NOMO-1 (cell line): ENCODE measurements around the gene E2F4.
A peak's percentile ranks its signal among the peaks of the same experiment; 100 is the strongest.

ENCODE experiments used
- DNase-seq, 2 experiments: peaks; one replicate each; lab custom pipeline; 2025; ENCODE audit not compliant: unreplicated experiment in 2 of 2; lab: John Stamatoyannopoulos, UW

E2F4 gene

GRCh38 chr16:67157106-67157748, 34.7 kb upstream of the E2F4 start:
- DNase-seq: no peak

- DNase-seq: no peak
Measured at GRCh38 chr16:67157892-67158635, 33.9 kb upstream of the E2F4 start.

DNA sequence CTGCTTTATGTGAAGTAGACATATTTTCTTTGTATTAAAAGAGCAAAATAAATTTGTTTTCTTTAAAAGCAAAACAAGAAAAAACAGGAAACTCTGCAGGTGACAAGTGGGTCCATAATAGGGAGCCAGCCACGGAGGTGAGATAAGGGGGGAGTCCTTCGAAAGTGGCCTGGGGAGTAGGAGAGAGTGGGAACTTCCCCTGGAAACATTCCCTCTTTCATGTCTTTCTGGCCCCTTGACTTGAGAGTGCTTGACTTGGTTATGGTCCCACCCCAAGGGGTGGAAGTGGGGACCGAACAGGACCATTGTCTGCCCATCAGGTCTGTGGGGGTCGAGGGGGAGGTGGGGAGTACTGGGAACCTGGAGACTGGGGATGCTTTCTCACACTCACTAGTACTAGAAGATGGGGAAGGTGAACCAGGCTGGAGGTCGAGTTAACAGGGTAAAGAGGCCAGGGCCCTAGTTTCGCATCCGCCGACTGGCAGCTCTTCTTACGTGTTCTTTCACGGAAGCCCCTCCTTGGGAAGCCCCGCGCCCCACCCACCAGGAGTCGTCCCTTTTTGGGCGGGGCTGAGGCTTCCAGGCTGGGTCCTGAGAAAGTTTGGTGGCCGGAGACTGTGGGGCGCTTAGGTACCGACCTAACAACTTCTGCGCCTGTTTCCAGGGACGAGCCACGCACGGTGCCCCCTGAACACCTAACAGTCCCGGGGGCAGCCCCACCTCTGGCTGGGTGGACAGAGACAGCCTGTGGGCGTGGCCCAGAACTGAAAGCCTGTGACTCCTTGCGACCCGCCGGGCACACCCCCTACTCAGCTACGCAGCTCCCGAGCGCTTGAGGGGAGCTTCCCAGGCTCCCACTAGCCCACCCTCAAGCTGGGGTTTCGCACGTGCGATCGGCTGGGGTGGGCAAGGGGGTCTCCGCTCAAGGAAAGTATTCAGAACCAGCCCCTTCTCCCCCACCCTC, 33.0 kb upstream of the E2F4 start:
- DNase-seq: peak; percentile 61 to 69

DNA sequence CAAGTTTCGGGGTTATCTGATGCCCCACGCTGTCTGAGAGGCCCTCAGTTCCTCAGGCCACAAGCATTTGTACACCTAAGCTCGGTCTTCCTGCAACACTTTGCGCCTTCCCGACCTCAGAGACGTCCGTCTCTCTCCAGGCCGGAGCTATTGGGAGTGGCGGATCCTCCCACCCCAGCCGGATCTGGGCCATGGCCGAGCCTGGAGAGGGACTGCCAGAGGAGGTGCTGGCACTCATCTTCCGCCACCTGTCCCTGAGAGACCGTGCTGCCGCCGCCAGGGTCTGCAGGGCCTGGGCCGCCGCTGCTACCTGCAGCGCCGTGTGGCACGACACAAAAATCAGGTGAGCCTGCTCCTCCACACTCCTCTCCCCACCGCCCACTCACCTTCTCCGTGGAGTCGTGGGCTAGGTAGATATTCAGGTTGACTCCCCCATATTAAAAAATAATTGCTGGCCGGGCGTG, 30.3 kb upstream of the E2F4 start:
- DNase-seq: no peak

DNA sequence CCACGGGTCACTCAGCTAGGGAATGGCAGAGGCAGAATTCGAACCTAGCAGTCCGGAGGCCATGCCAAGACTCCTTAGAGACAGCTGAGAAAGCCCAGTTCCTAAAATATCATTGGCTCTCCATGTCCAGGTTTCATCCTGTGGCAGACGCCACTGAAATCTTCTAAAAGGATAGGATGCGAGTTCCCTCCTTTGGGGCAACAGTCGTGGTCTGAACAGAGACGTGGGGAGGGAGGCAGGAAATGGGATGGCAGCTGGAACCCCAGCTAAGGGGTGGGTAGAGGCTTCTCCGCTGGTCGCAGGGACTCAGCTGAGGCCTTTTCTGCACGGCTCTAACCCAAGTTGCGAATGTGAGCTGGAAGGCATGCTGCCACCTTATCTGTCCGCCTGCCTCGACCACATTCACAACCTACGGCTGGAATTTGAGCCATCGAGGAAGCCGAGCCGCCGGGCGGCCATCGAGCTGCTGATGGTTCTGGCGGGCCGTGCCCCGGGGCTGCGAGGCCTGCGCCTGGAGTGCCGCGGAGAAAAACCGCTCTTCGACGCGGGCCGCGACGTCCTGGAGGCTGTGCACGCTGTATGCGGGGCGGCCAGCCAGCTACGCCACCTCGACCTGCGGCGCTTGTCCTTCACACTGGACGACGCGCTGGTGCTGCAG, 29.3 kb upstream of the E2F4 start:
- no peak for DNase-seq

- no peak for DNase-seq
Measured at GRCh38 chr16:67163164-67163998, 28.6 kb upstream of the E2F4 start.

GRCh38 chr16:67163999-67164558, 27.9 kb upstream of the E2F4 start:
- no peak for DNase-seq

DNA sequence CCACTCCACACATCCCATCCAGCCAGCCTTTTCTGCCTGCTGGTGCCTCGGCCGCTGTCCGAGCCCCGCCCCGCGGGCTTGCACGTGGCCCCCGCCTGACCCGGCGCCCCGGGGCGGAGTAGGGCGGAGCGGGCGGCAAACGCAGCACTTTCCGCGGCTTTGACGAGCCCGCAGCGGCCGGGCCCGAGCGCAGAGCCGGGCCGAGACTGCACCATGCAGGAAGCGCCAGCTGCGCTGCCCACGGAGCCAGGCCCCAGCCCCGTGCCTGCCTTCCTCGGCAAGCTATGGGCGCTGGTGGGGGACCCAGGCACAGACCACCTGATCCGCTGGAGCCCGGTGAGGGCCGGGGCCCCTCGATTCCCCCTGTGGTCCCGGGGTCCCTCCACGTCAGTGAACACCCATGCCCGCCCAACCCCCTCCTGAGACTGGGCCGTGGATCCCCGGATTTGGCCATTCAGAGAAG, 27.3 kb upstream of the E2F4 start, which contains the start of gene HSF4:
TSS of gene HSF4 (plus strand) at position 147 of the 463 bp plus-strand sequence. CDS start at position 214, 67 bp downstream.
- DNase-seq: no peak

GRCh38 chr16:67165121-67166078, 26.6 kb upstream of the E2F4 start:
- no peak for DNase-seq

GRCh38 chr16:67166110-67166547, 25.8 kb upstream of the E2F4 start:
- DNase-seq: no peak

DNA sequence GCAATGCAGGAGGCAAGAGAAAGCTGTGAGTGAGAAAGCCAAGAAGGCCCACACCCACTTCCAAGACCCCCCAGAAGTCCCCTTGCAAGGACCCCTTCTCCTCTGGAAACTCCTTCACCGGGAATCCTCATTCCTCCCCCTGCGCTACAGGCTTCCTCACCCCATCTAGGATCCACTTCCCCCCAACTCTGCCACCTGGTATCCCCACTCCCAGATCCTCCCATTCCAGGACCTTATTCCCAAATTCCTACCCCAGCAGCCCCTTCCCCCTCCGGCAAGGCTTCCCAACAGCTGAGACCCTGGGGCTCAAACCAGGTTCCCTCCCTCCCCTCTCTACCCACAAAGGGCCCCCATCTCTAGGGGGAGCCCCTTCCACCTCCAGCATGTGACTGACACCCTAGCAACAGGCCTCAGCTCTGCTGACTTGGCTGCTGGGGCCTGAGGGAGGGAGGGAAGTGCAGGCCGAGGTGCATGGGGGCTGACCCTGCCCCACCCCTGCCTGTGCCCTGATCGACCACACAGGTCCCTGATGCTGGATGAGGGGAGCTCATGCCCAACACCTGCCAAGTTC, 25.3 kb upstream of the E2F4 start:
- DNase-seq: no peak

DNA sequence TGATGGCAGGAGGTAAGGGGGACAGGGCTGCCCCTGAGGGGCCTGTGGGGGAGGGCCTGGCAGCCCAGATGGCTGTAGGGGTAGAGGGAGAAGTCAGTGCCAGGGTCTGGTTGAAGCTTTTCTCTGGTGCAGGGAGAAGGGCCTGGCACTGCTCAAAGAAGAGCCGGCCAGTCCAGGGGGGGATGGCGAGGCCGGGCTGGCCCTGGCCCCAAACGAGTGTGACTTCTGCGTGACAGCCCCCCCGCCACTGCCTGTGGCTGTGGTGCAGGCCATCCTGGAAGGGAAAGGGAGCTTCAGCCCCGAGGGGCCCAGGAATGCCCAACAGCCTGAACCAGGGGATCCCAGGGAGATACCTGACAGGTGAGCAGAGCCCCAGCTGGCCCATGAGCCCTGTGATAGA, 24.4 kb upstream of the E2F4 start:
- DNase-seq: no peak

DNA sequence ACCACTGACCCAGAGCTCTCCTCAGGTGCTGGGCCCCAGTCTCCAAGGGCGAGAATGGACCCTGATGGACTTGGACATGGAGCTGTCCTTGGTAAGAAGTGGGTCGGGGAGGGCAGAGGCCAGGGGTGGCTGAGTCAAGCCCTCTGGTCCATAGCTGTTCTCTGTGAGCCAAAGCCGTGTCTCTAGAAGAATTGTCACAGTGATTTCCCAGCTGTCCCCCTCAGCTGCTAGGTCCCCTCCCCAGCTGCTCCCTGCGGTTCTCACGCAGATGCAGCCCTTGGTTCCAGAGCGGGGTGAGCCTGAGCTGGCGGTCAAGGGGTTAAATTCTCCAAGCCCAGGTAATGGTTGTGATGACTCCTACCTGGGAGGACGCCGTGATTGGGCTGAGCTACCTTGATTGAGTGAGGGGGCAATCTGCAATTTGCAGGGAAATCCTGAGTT, 22.9 kb upstream of the E2F4 start:
- no peak for DNase-seq

DNA sequence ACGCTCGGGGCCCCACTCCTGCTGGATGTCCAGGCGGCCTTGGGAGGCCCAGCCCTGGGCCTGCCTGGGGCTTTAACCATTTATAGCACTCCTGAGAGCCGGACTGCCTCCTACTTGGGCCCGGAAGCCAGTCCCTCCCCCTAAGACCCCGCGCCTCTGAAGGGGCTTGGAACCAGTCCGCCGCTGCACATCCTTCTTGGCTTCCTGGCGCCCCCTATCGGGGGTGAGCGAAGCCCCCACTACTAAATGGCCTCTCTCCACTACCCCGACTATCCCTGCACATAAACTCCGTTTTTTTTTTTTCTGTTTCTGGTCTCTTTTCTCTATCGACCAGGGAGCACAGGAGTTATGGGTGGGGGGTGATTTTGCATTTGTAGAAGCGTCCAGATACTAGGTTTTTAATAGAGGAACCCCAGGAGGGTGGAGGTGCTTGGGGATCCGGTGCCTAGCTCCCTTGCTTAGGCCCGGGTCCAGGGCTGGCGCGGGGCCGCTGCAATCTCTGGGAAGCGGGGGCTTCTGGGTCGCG, 22.2 kb upstream of the E2F4 start:
- no peak for DNase-seq

- no peak for DNase-seq
Measured at GRCh38 chr16:67170168-67170948, 21.6 kb upstream of the E2F4 start, which contains the start of gene NOL3. NOL3 (plus strand) TSS chr16:67170538.

DNA sequence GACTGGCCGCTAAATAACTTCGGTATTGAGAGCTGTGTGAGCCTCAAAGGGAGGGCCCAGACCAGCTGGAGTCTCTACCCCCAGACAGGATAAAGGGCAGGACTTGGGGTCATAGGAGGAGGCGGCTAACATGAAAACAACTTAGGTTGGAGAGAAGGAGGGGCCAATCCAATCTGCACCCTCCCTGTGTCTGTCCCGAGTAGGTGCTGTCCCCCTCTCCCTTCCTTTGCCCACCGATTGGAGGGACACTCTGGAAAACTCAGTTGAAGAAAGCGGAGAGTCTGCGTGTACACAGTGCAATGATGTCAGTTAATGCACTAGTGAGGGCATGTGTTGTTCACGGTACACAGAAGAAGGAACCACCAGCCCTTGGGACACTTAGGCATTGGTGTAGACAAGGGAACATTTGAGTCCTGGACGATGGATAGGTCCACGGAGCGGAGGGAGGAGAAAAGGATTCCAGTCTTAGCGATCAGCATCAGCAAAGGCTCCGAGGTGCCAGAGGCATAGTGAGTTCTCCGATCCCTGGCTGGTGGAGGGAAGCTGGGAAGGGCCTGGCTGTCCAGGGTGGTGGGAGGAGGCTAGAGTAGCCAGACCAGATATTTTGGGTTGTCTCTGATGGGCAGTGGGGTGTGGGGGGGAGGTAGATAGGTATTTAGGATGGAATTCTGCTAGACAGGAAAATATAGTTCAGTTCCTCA, 20.9 kb upstream of the E2F4 start:
- no peak for DNase-seq
